Cardiac fibroblast (primary cell): ENCODE measurements around the gene EREG.

Experiments
- DNase-seq, 2 donors: peaks; one replicate each; pipeline versions ENCODE4 v3.0.0 to v3.0.0-alpha.2; 2010; ENCODE audit warnings: low read depth in 2 of 2
- H3K4me3 ChIP-seq, 2 donors: replicated peaks in 1 of 2; 1 replicate in 1 of 2; 2 replicates in 1 of 2; pipeline ENCODE4 v1.5.1; 2011; ENCODE audit warnings: low read depth in 2 of 2, low read length in 2 of 2, mild to moderate bottlenecking in 2 of 2, moderate library complexity in 1 of 2
- CTCF ChIP-seq: IDR thresholded peaks from one replicate; pipeline ENCODE4 v1.5.1; 2011; ENCODE audit warnings: low read depth, mild to moderate bottlenecking, low read length, inconsistent platforms

The EREG gene

GRCh38 chr4:74426101-74426500, 61.2 kb downstream of the EREG start:
- DNase-seq: peak; percentile 72 to 96
- H3K4me3 ChIP-seq: no peak overlapping the region

GRCh38 chr4:74428276-74428675, 63.3 kb downstream of the EREG start:
- H3K4me3 ChIP-seq: no peak overlapping the region
- peak; percentile 38 to 78 for DNase-seq
- no peak for TF ChIP-seq CTCF

More at GRCh38 chr4:74426101-74426500, 61.2 kb downstream of the EREG start:
- no peak for TF ChIP-seq CTCF

GRCh38 chr4:74431113-74431826, 66.3 kb downstream of the EREG start:
- peak; percentile 91 to 96 for DNase-seq
- TF ChIP-seq CTCF: no peak
- no peak overlapping the region for H3K4me3 ChIP-seq

- DNase-seq: peak; percentile 65 to 83
- TF ChIP-seq CTCF: no peak
- H3K4me3 ChIP-seq: no peak overlapping the region
These were observed 68.1 kb downstream of the EREG start for GRCh38 chr4:74433043-74433442.

- DNase-seq: no peak
- TF ChIP-seq CTCF: no peak
- H3K4me3 ChIP-seq: no peak overlapping the region
These were observed 68.7 kb downstream of the EREG start for GRCh38 chr4:74433541-74434172.

- TF ChIP-seq CTCF: no peak
- no peak for DNase-seq
- H3K4me3 ChIP-seq: no peak overlapping the region
These were observed 70.4 kb downstream of the EREG start for GRCh38 chr4:74435296-74435695.
